HK-2 (cell line): ENCODE data around the gene EXT2.

Source experiments
- DNase-seq: peaks from one replicate; pipeline ENCODE4 v3.0.0-alpha.2; 2018; ENCODE audit not compliant: unreplicated experiment

Gene EXT2

DNA sequence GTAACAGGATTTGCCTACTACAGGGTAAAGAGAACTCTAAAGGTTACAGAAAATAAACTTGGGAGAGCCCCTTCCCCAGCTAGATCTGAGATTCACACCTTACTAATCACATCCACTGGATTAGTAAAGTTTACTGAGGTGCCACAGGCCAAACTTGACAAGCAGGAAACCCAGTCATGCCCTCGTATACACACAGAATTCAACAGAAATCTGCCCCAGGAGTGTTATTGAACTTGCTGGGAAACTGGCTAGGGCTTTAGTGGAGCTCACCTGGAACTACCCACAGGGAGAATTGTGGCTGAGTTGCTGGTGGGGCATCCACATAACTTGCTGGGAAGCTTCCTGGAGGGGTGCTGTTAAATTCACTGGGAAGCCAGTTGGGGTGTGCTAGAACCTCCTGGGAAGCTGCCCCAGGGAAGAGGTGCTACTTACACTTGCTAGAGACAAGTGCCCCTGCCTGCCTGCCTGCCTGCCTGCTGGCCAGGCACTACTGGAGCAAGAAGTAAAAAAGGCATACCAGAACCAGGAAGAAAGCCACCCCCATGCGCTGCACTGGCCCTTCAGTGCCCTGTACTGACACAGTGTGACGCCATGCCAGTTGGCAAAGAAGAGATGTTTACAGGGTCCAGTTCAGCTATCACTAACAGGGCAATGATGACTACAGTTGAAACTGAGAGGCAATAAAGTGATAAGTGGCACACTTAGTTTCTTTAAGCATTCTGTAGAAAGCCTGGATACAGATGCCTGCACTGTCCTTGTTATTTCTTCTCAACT, 108.0 kb downstream of the EXT2 start:
- no peak for DNase-seq

GRCh38 chr11:44205352-44205751, 109.9 kb downstream of the EXT2 start:
- DNase-seq: no peak

- DNase-seq: no peak
Observed at GRCh38 chr11:44205836-44206235, 110.4 kb downstream of the EXT2 start.

DNA sequence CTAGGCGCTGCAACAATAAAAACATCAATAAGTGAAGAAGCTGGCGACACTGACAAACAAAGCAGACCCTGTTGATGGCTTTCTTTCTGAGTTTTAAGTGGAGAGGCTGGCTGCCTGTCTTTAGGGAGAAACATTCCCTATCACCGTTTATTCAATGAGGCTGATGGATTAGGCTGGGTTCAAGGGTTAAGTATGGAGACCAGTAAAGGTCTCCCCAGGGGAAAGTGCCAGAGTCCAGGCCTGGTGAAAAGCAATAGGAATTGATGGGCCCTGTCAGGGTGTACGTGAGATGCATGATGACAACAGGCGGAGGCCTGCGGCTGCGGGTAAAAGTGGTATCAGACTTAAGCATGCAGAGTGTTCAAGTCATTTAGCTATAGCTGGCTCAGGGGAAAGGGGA, 111.8 kb downstream of the EXT2 start:
- no peak for DNase-seq

DNA sequence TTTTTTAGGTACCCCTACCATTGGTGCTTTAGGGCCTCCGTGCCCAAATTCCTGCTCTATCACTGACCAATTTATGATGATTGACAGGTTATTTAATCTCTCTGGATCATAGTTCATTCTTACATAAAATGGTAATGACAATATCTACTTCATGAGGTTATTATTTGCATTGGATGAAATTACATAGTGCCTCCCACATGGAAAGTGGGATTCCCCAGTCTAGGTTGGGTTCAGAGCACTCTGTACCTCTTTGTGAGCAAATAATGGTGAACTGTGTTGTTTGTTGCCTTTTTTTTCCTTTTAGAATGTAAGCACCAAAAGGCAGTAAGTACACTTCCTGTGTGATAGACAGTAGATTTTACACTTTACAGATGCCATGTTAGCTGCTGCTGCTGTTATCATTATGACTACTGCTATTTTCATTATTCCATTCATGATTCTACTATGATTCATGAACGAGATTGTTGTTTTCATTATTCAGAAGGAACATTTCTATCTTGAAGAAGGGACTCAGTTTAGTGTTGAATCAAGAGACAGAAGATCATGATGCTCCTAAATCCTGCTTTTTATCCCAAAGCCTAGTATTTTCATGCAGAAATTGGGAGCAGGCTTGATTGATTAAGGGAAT, 113.6 kb downstream of the EXT2 start:
- no peak for DNase-seq

- DNase-seq: no peak
Observed at GRCh38 chr11:44212128-44212527, 116.7 kb downstream of the EXT2 start.

DNA sequence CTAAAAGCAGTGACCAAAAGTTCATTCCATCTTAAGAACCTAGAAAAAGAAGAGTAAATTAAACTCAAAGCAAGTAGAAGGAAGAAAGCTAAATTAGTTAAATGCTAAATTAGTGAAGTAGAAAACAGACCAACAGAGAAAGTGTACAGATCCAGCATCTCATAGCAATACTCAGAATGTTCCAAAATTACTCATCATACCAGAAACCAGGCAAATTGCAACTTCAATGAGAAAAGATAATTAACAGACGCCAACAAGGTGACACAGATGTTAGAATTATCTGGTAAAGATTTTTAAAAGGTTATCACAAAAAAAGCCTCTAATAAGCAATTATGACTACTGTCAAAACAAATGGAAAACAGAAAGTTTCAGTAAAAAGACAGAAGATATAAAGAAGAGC, 117.7 kb downstream of the EXT2 start:
- DNase-seq: no peak

DNA sequence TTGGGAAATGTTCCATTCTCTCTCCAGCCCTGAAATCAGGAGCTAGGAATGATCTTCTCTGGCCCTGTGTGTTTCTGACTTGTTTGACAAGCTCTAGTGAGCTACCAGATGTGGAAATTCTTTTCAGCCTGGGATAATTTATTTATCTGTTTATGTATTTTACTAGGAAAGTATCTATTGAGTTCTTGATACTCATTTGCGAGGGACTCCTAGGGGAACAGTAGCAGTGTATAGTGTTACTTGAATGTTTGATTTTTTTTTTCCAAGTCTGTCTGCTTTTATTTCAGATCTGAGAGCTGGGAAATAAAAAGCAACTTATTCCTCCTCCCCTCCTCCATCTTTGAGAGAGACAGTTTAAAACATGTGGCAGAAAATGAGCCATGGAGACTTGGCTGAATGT, 122.0 kb downstream of the EXT2 start:
- no peak for DNase-seq

DNA sequence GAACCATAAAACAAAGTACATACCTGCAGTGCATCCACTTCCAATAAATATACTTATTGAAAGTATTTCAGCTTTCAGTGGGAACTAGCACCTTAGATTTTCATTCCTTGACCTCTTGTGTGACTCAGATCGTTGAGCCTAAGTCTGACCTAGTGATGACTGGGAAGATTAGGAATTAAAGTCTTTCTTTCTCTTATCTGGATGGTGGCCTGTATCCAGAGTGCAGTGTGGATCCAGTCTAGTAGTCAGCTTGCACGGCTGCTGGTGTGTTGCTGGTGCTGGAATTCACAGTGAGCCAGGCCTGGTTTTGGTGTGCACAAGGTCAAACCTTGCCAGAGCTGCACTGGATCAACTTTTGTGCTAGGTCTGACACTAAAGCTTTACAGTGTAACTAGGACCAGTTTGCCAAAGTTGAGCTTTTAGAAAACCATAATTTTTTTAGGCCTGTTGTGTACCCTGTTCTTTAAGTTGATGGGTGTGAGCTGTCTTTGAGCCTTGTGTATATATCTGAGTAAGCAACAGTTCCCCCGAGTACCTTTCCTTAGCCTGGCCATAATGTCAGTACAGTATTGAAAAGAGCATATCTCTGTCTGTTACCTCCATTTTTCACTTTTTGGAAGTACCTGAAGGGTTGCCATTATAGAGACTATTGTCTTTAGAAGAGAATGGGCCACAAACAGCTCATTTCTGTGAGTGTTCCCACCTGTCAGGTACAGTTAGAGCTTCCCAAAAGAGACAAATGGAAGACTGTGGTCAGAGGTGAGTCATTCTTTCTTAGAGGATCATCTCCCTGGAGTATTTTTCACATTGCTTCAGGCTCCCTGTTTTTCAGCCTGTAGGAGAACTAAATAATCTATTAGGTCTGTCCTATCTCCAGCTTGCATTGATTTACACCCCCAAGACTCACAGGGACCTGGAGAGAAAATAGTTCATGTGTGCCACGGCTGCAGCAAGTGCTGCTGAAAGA, 124.6 kb downstream of the EXT2 start:
- DNase-seq: no peak

DNA sequence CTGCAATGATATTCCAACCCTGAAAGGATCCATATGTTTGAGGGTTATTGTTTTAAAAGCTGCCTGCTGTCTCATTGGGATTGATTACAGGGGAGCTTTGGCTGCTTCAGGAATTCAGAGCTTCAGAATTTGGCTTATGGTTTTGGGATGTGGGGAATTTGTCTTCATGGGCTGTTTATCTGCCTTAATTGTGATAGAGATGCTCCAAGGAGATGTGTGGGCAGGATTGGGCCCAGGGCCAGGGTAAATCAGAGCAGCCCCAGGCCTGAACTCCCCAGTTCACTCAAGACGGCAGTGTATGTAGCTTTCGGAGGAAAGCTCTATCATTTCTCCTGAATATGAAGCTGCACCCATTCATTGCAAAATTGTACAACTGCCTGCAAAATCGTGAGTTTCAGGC, 126.0 kb downstream of the EXT2 start:
- no peak for DNase-seq

- DNase-seq: no peak
Observed at GRCh38 chr11:44221992-44222391, 126.5 kb downstream of the EXT2 start.

DNA sequence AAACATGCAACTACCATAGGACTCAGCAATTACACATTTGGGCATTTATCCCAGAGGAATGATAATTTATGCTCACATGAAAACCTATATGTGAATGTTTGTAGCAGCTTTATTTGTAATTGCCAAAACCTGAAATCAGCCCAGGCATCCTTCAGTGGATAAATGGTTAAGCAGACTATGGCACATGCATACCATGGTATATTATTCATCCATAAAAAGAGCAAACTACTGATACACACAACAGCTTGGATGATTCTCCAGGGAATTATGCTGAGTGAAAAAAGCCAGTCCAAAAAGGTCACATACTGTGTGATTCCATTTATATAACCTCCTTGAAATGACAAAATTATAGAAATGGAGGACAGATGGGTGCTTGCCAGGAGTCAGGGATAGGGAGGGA, 127.8 kb downstream of the EXT2 start:
- DNase-seq: no peak

DNA sequence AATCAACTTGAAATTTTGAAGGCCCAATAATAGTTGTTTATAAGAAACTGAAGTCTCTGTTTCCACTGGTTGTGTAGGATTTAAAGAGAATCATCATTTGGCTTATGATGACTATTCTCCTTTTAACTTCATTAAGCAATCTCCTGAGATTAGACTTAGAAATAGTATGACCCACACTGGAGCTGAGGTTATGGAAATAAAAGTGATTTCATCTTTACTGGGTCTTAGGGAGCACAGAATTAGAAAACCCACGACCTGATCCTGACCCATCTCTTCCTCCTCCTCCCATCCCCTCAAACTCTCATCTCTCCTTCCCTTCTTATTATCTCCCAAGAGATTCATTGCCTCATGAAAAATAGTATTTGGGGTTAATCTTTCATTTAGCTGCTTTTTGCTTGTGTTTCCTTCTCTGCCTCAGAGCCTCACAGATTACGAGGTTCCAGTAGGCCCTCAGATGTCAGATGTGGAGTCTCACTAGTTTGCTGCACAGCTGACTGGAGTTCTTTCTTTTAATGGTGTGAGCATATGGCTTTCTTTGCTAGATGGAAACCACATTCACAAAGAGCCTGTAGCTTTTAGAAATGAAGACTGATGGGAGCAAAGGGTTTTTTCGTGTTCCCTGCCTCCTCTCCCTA, 129.5 kb downstream of the EXT2 start:
- no peak for DNase-seq

DNA sequence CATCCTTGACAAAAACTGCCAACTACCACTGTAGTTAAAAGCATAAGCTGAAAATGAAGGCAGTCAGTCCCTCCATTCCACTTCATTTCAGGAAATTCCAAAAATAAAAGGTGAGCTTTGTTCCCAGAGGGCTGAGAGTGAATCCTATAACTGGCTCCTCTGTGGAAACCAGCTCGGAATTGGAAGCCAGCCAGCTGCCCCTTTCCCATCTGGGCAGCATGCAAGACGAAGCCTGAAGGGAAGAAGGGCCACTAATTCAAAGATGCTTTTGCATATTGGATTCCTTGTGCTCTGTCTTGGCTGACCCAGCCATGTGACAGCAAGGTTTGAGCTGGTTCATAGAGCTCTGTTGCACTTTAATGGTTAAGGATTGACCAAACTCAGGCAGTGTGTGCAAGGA, 131.0 kb downstream of the EXT2 start:
- DNase-seq: no peak

GRCh38 chr11:44226945-44227344, 131.5 kb downstream of the EXT2 start:
- no peak for DNase-seq

DNA sequence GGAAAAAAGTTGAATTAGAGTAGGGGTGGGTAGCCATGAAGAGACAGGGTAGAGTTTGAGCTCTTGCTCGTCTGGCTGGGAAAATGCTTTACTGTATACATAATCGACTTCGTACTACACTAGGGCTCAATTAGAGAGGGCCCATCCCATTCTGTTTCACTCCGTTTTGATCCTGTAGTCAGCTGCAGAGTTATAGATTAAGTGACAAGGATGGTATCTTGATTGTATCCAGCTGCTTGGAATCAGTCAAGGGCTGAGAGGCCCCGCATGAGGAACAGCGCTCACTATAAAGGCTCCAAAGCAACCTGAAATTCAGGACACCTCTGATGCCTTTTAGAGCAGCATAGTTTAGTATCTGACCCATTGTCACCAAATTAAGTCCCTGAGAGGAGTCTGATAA, 132.9 kb downstream of the EXT2 start:
- no peak for DNase-seq

GRCh38 chr11:44229098-44229497, 133.6 kb downstream of the EXT2 start:
- no peak for DNase-seq

DNA sequence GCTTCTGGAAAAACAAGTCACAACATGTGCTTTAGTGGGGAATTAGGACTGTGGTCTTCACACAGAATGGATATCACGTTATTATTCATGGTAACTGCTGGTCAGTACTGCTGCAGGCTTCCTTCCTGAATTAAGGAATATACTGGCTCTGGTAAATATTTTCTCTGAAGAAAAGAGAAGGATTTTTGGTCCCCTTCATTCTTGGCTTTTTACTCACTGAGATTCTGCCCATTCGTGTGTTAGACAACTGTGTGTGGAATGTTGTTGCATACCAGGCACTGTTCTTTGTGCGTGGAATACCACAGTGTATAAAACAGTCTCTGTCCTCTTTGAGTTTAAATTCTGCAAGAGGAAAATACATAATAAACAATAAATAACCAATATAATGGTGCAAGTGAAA, 134.1 kb downstream of the EXT2 start:
- DNase-seq: no peak

DNA sequence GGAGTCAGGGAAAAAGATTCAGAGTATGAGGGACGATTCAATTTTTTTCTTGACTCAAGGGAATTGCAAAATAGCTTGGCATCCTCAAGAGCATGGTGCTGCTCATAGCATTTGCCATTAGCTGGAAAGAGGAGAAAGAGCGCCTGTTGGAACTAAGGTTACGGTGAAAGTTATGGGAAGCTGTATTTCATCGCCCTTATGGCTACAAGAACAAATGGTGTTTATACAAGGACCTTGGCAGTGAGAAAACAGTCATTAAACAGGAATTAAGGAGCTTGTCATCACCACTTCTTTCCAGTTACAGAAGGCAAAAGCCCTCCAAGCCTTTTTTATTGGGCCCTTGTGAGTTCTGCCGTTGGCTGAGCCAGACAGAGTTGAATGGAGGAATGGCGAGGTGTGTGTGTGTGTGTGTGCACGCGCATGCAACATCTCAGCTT, 140.3 kb downstream of the EXT2 start:
- no peak for DNase-seq

- no peak for DNase-seq
Observed at GRCh38 chr11:44236296-44236695, 140.8 kb downstream of the EXT2 start.

DNA sequence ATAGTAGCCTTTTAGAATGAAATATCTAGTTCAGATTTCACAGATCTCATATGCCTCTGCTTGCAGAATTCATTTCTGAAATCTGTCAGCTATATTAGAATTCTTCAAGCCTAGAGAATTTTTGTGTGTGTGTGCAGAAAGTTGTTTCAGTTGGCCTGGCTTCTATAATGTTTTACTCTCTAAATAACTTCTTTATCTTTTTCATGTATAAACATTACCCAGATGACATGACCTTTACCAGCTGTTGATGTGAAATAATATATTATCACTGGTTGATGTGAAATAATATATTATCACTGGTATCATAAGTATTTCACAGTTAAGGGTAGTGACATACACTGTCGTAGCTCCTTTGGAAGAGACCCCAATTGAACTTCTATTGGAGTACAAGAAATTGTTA, 141.7 kb downstream of the EXT2 start:
- no peak for DNase-seq

GRCh38 chr11:44241851-44242250, 146.4 kb downstream of the EXT2 start:
- DNase-seq: no peak
